GM18519 (cell line): ENCODE data around the gene SORCS2.

Experiments
- ATAC-seq: cut with Tn5 transposase; IDR thresholded peaks from one replicate; pipeline ENCODE4 v1.9.1; 2021; ENCODE audit warnings: mild to moderate bottlenecking, moderate library complexity; ENCODE audit not compliant: unreplicated experiment, low FRiP score

The SORCS2 gene

DNA sequence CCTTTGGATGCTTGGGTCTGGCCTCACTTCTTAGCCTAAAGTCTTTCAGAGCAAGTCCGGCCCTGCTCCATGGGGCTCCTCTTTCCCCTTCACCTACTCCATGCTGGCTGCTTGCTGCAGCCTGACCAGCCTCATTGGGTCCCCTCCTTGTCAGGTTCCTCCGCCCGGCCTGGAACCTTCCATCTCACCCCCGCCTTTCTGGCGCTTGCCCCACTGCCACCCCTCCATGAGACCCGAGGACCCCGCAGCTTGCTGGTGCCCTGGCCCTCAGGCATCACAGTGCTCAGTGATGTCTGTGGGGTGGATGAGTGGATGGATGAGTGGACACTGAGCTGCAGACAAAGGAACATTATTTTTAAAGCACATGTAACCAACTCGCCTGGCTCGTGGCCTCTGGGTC is 24.7 kb downstream of the SORCS2 start:
- no peak for ATAC-seq

DNA sequence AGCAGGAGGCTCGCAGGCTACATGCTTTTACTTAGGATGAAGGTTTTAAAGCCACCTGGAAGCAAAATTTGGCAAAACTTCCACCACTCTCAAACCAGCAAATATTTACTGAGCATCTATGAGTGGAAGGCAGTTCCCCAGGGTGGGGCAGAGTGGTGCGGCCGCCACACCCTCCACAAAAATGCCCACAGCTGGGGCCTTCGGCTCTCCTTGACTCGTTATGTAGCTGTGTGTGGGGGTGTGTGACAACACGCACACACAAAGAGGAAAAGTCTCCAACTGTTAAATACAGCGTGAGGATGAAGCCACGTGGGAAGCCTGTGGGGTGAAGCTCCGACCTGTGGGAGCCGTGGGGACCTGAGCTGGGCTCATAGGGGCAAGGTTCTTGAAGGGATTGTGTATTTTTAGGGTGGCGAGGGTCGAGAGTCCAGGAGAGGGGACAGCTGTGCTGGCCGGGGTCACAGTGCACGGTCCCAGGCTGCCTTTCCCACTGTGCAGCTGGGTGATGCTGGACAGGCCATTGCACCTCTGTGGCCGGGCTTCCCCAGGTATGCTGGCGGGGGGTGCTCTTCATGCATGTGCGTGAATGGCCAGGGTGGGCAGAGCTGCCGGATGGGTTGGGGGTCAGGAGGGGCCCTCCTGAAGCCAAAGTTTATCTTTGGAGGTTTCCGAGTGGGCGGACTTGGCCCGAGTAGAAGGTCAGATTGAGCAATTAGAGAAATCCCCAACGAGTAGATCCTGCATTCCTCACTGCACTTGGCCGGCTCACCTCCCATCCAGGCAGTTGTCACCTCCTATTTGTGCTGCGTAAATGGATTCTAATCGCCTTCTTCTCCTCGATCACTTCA is 25.4 kb downstream of the SORCS2 start:
- no peak for ATAC-seq

DNA sequence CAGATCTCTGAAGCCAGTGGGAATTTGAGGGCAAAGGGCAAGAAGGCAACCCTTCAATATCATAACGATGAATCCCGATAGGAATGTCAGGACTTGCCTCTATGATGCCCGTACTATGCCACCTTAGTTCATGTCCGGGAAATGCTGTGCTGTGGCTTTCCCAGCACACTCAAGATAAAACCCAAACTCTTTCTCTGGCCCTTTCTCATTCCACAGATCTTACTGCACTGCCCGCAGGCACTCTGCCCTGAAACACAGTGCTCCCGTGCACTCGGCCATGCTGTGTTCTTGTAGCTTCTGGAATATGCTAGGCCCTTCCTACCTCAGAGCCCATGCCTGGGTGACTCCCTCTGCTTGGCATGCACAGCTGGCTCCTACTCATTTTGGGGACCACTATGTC is 26.3 kb downstream of the SORCS2 start:
- ATAC-seq: no peak

DNA sequence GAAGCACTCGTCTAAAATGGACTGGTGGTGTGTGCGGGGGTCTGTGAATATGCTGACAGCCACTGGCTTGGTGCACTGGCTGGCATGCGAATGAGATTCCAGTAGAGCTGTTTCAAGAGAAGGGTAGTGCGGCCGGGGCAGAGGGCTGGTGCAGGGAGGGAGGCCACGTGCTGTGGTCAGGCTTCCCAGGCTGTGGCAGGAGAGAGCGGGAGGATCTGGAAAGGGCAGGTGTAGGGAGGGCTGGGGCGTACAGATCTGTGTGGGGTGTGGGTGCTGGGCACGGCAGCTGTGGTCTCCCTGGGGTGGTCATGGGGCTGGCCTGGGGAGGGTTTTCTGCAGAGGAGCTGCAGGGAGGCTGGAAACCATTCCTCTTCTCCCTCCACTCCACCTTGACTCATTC is 30.2 kb downstream of the SORCS2 start:
- ATAC-seq: no peak

DNA sequence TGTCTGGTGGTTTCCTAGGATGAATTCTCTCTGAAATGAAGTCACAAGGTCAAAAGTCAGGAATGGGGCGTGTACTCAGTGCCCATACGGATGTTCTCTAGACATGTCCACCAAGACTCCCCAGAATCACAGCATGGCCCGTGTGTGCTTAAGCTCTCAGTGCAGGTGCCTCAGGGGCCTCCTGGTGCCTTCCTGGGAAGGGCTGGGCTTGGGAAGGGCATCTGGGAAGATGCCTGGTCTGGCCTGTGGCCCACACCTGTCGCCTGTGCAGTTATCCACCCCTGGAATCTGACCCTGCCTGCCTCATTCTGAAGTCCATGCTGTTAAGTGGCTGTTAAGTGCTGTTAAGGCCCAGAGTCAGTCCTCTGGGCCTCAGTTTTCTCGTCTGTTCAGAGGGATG is 31.2 kb downstream of the SORCS2 start:
- ATAC-seq: no peak

DNA sequence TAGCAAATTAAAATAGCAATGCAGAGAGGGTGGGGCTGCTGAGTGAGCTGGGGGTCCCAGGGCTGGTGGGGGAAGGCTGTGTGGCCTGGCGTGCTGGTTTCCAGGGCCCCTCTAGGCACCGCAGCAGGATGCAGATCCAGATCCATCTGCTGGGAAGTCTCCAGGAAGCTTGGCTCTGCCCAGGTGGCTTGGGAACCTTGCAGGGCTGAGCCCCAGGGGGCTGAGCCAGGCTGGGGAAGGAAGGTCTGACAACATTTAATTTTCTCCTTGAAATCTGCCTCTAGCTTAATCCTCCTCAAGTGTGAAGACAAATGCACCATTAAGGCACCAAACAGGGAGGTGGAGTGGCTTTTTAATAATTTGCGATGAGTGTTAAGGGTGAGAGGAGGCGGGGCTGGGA is 31.7 kb downstream of the SORCS2 start:
- ATAC-seq: no peak

DNA sequence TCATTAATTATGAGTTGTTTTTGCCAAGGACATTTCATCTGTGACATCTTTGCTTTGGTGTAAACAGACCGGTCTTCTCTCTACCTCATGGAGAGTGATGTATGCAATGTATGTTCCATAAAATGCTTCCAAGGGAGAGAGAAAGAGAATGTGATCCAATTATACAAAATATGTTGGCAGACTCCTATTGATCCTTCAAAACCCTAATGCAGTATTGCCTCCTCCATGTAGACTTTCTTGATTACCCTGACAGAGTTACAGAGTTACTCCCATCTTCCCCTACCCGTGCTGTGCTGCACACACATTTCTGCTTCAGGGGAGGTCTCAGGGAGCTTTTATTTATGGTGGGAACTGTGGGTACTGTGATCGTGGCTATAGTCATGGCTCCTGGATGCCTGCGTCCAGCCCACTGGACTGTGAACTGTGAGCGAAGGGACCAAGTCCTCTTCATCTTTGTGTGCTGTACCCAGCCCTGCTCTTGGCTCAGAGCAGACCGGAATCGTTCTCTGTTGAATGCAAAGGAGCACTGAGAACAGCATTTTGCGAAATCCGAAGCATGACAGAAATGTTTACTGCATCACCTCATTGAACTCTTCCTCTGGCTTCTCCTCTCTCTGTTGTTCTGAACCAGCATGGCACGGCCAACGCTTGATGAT is 32.7 kb downstream of the SORCS2 start:
- no peak for ATAC-seq

DNA sequence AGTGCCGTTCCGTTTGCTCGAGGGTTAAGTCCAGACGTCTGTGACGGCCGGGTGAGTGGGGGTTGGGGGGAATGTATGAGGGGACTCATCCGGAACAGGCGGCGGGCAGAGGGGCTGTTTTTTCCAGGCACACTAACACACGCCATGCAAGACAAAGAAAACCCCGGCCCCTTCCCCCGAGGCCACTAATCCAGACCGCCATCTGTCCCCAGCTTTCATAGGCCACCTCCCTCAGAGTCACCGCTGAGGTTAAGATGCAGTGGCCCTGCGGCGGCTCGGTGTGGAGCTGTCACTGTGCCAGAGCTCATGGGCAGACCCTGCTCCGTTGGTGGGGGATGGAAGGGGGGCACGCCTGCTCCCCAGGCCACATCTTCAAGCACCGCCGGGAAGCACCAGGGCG is 34.1 kb downstream of the SORCS2 start:
- ATAC-seq: no peak

DNA sequence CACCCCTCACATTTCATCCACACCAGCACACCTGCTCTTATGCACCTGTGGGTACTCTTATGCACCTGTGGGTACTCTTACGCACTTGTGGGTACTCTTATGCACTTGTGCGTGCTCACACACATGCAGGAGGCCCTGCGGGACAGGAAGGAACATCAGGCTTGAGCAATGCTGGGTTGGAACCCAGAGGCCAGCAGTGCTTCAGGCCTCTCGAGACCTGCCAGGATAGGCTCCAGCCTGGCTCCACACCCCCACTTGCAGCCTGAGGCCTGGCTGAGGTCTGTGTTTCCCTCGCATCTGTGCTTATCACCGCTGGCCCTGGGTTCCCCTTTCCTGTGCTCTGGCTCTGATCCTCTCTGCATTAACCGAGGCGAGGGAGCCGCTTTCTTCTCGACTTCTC is 34.7 kb downstream of the SORCS2 start:
- no peak for ATAC-seq

DNA sequence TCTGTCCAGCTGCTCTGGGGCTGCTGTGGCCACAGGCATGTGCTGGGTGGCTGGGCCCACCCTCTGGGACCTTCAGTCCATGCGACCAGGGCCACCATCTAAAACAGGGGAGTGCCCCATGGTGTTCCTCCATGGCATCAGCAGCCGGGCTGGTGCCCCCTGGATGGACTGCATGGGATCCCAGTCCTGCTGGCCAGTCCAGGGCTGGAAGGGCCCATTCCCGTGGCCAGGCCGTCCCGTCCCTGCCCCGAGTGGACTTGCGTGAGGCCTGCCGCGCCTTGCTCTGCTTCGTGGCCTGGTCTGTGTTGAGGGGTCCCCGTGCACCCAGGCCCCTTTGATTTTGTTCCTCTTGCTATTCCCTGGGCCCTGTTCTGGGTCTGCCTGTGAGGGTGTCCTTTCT is 36.4 kb downstream of the SORCS2 start:
- no peak for ATAC-seq

DNA sequence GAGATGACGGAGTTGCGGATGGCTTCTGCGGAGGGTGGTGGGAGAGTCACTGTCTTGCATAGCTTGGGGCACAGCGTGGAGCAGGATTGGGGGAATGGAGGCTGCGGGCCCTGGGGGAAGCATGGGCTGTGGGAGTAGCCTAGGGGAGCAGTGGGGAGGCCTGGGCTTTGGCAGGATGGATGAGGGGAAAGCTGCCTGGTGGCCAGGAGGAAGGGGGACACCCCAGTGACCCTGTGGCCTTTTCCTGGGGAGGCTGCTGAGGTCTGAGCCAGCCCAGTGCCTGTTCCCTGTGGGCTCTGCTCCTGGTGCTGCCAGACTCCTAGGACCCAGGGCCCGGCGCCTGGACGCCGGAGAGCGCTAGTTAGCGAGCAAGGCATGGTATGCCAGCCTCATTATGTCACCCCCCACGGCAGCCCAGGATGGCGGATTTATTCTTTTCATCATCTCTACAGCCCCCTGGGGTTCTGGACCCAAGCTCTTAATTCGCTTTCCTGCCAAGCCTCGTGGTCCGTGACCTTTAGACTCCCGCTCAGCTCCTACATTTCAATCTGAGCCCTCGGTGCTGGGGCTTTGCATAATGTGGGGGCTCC is 39.8 kb downstream of the SORCS2 start:
- no peak for ATAC-seq

DNA sequence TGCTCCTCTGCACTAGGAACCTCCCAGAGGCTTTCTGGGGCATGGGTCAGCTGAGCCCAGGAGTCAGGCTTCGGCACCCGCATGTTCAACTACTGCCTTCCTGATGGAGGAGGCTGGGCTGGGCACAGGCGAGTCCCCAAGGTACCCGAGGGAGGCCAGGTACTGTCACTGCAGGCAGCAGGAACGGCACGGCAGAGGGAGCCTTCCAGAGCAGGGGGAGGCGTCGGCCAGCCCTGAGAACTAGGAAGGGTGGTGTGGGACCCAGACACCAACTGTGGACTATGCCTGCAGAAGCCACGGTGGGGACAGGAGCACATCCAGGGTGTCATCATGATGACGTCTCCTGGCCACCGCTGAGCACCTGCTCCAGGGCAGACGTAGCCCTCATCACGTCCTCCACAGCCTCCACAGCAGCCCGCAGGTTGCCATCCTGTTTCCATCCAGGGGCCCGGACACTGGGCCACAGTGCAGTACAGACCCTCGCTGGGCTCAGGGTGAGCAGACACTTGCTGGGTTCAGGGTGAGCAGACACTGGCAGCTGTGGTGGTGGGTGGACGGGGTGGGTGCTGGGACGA is 40.8 kb downstream of the SORCS2 start:
- no peak for ATAC-seq

DNA sequence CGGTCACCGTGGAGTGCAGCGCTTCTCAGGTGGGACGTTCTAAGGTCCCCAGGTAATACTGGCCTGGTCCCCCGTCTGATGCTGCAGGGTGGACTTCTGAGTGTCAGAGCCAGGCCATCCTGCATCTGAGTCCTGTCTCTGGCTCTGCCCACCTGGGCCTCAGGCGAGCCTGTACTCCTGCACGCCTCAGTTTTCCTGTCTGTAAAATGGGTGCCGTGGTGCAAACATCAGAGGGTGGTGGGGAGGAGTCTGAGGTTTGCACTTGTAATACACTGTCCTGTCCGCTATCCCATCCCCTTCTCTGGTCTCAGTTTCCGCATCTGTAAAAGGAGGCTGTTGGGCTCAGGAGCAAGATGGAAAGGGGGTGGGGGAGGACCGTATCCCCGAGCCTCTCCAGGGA is 41.3 kb downstream of the SORCS2 start:
- no peak for ATAC-seq

DNA sequence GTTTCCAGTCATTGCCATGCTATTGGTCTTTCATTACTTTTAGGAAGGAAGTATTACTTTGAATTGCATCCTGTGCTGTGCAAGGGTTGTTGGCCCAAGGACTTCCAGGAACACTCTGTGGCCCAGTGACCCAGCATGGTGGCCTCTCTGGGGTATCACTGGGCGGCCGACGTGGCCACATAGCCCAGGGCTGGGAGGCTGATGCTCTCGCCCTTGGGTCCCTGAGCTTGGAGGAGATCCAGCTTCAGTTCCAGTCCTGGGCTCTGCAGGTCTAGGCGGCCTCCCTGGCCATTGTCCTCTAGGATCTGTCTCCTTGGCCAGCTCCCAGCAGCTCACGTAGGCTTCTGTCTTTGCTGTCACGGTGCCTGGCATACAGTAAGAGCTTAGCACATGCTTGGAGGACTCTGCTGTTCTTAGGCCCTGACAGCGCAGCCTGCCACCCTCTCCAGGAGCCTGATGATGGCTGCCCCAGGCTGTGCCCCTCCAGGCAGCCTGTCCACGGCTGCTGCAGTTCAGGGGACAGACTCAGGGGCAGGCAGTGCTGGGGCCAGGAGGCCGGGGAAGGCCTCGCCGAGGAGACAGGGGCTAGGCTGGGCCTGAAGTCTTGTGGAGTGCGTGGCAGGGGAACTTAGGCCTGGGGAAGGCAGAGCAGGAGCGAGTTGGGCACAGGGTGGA is 42.2 kb downstream of the SORCS2 start:
- no peak for ATAC-seq

DNA sequence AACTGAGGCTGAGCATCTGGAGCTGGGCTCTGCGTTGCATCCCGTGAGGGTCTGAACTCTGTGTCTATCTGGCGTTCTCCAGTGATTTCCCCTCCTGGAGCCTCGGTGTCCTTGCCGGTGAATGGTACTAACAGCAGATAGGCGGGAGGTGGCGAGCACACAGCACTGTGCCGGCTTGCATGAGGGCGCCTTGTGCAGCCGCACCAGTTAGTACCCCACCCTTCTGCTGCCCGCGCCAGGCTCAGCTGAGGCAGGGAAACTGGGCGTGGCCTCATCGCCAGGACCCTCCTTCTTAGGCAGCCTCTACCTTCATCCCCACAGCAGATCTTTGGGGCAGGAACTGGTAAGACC is 42.7 kb downstream of the SORCS2 start:
- ATAC-seq: no peak

DNA sequence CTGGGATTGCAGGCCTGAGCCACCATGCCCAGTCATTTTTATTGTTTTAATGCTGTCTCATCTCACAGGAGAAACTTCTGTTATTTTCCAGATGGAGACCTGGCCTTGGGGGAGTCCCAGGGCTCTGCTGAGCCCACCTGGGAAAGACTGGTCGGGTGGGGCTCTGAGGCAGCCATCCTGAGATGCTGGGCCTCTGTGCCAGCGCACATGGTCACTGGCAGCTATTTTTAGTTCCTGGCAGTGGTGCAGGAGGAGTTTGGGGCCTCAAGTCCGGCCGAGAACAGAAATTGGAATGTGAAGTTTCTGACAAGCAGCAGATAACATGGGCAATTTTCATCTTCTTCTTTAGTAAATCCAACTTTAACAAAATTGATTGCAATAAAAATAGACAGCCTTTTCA is 44.5 kb downstream of the SORCS2 start:
- ATAC-seq: no peak

DNA sequence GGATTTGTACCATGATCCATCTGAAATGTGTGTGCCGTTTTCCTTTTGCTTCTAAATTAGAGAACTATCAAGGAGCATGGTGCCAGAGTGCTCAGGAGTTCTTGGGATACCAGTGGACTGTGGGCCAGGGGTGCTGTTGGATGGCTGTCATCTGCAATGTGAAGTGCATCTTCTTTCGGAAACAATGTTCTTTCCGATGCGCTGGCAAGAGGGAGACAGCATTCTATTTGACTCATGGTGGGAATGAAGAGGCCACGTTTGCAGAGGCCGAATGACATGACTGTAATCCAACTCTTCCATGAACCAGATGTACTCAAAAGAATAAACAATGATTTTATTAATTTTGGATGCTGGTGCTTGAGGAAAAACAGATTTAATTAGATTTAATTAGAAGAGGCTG is 45.5 kb downstream of the SORCS2 start:
- ATAC-seq: no peak

DNA sequence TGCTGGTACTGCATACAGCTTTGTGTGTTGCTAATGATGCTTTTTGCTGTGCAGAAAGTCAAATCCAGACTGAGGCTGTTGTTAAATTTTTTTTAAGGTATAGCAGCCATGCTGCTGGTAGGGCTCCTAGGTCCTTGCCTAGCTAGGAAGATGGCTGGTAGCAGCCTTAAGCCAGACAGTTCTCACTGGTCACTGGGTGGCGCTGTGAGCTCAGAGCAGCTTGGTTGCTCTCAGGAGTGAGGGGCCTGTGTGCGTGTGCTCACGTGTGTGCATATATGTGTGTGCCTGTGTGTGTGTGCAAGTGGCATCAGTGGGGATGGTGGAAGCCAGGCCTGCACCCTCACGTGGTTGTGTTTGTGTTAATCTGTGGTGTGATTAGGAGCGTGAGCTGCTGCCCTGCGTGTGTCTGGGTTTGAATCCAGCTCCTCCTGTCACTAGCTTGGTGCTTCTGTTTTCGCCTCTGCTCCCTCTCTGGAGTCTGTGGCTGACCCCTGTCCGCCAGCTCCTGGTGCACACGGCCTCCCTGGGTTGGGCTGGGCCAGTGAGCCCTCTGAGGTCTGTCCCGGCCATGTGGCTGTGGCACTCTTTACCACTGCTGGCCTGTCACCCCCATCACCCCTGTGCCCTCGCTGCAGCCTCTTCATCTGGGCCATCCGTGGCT is 46.1 kb downstream of the SORCS2 start:
- no peak for ATAC-seq

DNA sequence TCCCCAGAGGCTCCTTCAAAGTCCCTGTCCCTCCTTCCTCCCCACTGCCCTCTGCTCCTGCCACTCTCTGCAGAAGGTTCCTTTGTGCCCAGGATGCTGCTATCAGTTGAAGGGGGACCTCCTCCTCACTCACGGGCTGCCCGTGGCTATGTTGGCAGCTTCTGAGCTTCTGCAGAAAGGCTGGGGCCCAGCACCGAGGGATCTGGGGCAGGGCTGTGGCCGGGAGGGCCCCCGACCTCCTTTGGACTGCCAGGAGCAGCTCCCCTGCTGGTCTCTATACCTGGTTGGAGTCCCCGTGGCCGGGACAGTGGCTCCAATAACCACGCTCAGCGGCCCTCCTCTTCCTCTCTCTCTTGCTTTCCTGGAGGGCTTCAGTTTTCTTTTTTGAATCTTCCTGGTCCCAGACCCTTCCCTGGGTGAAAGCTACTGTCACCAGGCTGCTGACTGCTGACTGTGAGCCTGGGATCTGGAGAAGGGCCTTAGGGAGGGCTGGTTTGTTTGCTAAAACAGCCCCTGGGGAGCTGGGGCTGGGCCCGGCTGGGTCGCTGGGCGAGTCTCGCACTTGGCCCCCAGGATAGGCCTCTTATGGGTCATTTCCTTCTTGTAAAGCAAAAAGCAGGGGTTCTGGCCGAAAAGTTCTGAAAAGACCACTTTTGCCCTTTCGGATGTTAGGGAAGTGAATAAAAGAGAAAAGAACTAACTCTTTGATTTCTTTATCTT is 46.9 kb downstream of the SORCS2 start:
- no peak for ATAC-seq

DNA sequence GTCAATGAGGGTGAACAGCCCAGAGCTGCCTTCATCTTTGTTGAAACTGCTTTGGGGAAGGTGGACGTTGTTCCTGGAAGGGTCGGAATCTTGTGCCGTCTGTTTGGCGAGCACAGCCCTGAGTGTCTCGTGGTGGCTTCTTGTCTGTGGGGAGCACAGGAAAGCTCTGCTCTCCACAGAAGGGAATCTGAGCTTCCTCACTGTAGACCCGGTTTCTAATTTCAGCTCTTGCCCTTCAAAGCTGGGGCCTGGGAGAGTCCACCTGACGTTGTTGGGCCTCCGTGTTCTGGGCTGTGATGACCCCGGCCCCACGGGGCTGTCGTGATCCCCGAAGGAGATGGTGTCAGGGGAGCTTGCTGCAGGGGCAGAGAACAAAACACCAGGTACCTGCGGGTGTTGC is 47.5 kb downstream of the SORCS2 start:
- no peak for ATAC-seq
